K562 (cell line): Measurements from ENCODE around the gene PEDS1. TPM values are rescaled to one million over a fixed set of nuclear protein-coding genes. Genes with fewer than 3 reads are reported as not detected.

Experiments used
- ADNP ChIP-seq: fragments of 200-800 bp; sonication (Bioruptor generic); IDR thresholded peaks from 2 replicates; pipeline ENCODE4 v1.6.1; 2016; ENCODE audit warnings: missing genetic modification characterization, missing compliant biosample characterization
- ARID4B ChIP-seq: sonication (generic); formaldehyde crosslinking; IDR thresholded peaks from 2 replicates; pipeline ENCODE4 v1.8.0; 2022; ENCODE audit warnings: mild to moderate bottlenecking, missing genetic modification reagents
- CBFA2T3 ChIP-seq: fragments of 450-650 bp; IDR thresholded peaks from 2 replicates; pipeline ENCODE4 v1.6.1; 2017
- CHCHD3 ChIP-seq: fragments of 250-450 bp; sonication (Bioruptor Pico); IDR thresholded peaks from 2 replicates; pipeline ENCODE4 v2.1.2; 2022; ENCODE audit warnings: mild to moderate bottlenecking
- ELF1 ChIP-seq: fragments of 200-800 bp; sonication (Bioruptor generic); IDR thresholded peaks from 2 replicates; pipeline ENCODE4 v1.6.1; 2016; ENCODE audit warnings: missing genetic modification characterization, missing compliant biosample characterization
- FOXM1 ChIP-seq, 2 experiments: fragments of 450-650 bp in 1 of 2; sonication (generic) in 1 of 2; formaldehyde crosslinking in 1 of 2; IDR thresholded peaks; 2 replicates each; pipeline versions ENCODE4 v1.6.1 to v1.9.0; 2017 to 2022; ENCODE audit warnings: low read depth in 2 of 2, mild to moderate bottlenecking in 2 of 2, missing genetic modification reagents in 1 of 2, moderate library complexity in 1 of 2
- JUND ChIP-seq, 2 experiments: IDR thresholded peaks; 2 replicates in 1 of 2; 3 replicates in 1 of 2; pipeline ENCODE4 v1.6.1; 2011; ENCODE audit warnings: borderline replicate concordance in 2 of 2, low read depth in 2 of 2, low read length in 2 of 2, improper control_type of control experiment in 1 of 2, missing biosample characterization in 1 of 2, missing genetic modification characterization in 1 of 2, missing genetic modification reagents in 1 of 2
- MAFG ChIP-seq: fragments of 450-650 bp; conservative IDR thresholded peaks from 2 replicates; pipeline ENCODE4 v1.6.1; 2016; ENCODE audit warnings: missing genetic modification characterization, missing compliant biosample characterization
- MEIS2 ChIP-seq: fragments of 450-650 bp; IDR thresholded peaks from 2 replicates; pipeline ENCODE4 v1.6.1; 2014; ENCODE audit warnings: mild to moderate bottlenecking; ENCODE audit not compliant: partially characterized antibody
- NELFE ChIP-seq: IDR thresholded peaks from 2 replicates; pipeline ENCODE4 v1.6.1; 2011; ENCODE audit warnings: mild to moderate bottlenecking; ENCODE audit not compliant: insufficient read depth, insufficient read length
- PREB ChIP-seq: sonication (generic); formaldehyde crosslinking; IDR thresholded peaks from 2 replicates; pipeline ENCODE4 v1.8.1; 2023; ENCODE audit warnings: mild to moderate bottlenecking, missing genetic modification reagents
- SIN3B ChIP-seq: fragments of 450-650 bp; IDR thresholded peaks from 2 replicates; pipeline ENCODE4 v1.6.1; 2017; ENCODE audit warnings: low read depth, mild to moderate bottlenecking, moderate library complexity
- ZBED1 ChIP-seq: IDR thresholded peaks from 2 replicates; pipeline ENCODE4 v1.6.1; 2014
- ZNF175 ChIP-seq: fragments of 200-800 bp; sonication (Bioruptor generic); IDR thresholded peaks from 2 replicates; pipeline ENCODE4 v1.6.1; 2016; ENCODE audit warnings: low read depth, mild to moderate bottlenecking, missing genetic modification characterization, missing compliant biosample characterization
- polyA plus RNA-seq, 8 experiments: library from polyadenylated mRNA; depleted of rRNA in 4 of 8; stranded (reverse) in 5 of 8; unstranded in 3 of 8; fragments of >200 nt; fragmentation: Nextera tagmentation in 2 of 8; fragmentation: Illumina TruSeq in 1 of 8; extraction: Ambion mirVana in 2 of 8; extraction: Trizol in 1 of 8; gene quantifications; 2 replicates each; pipeline versions ENCODE4 v1.2.1 to v1.2.3, GENCODE V29; 2011 to 2014; ENCODE audit warnings: inconsistent platforms in 1 of 8, missing spikeins in 1 of 8
- total RNA-seq, 7 experiments: library from RNA; depleted of rRNA in 6 of 7; stranded (reverse); fragments of >200 nt in 6 of 7; fragmentation: Illumina TruSeq in 2 of 7; extraction: Trizol in 2 of 7; gene quantifications; 2 replicates each; pipeline versions ENCODE4 v1.2.1 to v1.2.3, GENCODE V29; 2011 to 2021; ENCODE audit warnings: low replicate concordance in 1 of 7
- TF ChIP-seq, protein P1 (sequence below): fragments of 200-800 bp; sonication (Bioruptor generic); IDR thresholded peaks from 2 replicates; pipeline ENCODE4 v1.6.1; 2017; ENCODE audit warnings: missing genetic modification characterization, missing compliant biosample characterization
- TF ChIP-seq, protein P2 (sequence below): fragments of 450-650 bp; IDR thresholded peaks from 2 replicates; pipeline ENCODE4 v1.6.1; 2014; ENCODE audit warnings: low read depth, mild to moderate bottlenecking, moderate library complexity, borderline replicate concordance
- TF ChIP-seq, protein P3 (sequence below): fragments of 450-650 bp; IDR thresholded peaks from 2 replicates; pipeline ENCODE4 v1.6.1; 2016

Gene PEDS1
- total and polyA plus RNA-seq, 9 of the 15 experiments (the other 6 are each of a cell fraction or from before 2014, with no cell fraction given): 2.9 to 38.5 (median 24.2) TPM

GRCh38 chr20:50136822-50137599 lies 16.5 kb downstream of the PEDS1 start (continued):
- TF ChIP-seq CBFA2T3: peak; percentile 47
- TF ChIP-seq JUND (IDR thresholded peaks at IDR 0.05; ENCODE audit: borderline replicate concordance, low read depth, low read length): peak; percentile 21; the same call in 1 of the 2 replicates
- no peak for TF ChIP-seq JUND (tag; IDR thresholded peaks at IDR 0.05; ENCODE audit: borderline replicate concordance, low read depth, low read length)
- TF ChIP-seq ZNF175 (CRISPR knock-in tag): no peak
- TF ChIP-seq MEIS2: peak; percentile 89
- no peak for TF ChIP-seq ARID4B (CRISPR knock-in tag)
- no peak for TF ChIP-seq MAFG
- no peak for TF ChIP-seq CHCHD3 (CRISPR knock-in tag)
- TF ChIP-seq PREB (CRISPR knock-in tag): no peak
- TF ChIP-seq, protein P1, sequence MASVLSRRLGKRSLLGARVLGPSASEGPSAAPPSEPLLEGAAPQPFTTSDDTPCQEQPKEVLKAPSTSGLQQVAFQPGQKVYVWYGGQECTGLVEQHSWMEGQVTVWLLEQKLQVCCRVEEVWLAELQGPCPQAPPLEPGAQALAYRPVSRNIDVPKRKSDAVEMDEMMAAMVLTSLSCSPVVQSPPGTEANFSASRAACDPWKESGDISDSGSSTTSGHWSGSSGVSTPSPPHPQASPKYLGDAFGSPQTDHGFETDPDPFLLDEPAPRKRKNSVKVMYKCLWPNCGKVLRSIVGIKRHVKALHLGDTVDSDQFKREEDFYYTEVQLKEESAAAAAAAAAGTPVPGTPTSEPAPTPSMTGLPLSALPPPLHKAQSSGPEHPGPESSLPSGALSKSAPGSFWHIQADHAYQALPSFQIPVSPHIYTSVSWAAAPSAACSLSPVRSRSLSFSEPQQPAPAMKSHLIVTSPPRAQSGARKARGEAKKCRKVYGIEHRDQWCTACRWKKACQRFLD (CRISPR knock-in tag): no peak
- TF ChIP-seq, protein P2, sequence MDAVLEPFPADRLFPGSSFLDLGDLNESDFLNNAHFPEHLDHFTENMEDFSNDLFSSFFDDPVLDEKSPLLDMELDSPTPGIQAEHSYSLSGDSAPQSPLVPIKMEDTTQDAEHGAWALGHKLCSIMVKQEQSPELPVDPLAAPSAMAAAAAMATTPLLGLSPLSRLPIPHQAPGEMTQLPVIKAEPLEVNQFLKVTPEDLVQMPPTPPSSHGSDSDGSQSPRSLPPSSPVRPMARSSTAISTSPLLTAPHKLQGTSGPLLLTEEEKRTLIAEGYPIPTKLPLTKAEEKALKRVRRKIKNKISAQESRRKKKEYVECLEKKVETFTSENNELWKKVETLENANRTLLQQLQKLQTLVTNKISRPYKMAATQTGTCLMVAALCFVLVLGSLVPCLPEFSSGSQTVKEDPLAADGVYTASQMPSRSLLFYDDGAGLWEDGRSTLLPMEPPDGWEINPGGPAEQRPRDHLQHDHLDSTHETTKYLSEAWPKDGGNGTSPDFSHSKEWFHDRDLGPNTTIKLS: no peak
- no peak for TF ChIP-seq SIN3B
- TF ChIP-seq NELFE: no peak
- no peak for TF ChIP-seq FOXM1 (IDR thresholded peaks at IDR 0.05; ENCODE audit: low read depth)
- TF ChIP-seq FOXM1 (CRISPR knock-in tag; IDR thresholded peaks at IDR 0.05; ENCODE audit: low read depth): no peak
- TF ChIP-seq ZBED1: no peak
- no peak for TF ChIP-seq ADNP (tag)
- TF ChIP-seq, protein P3, sequence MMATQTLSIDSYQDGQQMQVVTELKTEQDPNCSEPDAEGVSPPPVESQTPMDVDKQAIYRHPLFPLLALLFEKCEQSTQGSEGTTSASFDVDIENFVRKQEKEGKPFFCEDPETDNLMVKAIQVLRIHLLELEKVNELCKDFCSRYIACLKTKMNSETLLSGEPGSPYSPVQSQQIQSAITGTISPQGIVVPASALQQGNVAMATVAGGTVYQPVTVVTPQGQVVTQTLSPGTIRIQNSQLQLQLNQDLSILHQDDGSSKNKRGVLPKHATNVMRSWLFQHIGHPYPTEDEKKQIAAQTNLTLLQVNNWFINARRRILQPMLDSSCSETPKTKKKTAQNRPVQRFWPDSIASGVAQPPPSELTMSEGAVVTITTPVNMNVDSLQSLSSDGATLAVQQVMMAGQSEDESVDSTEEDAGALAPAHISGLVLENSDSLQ: peak; percentile 21; the same call in 1 of the 2 replicates
- no peak for TF ChIP-seq ELF1 (tag)
